HEK293 (cell line): ENCODE results near the gene PYGO2.

ENCODE experiments used
- CTCF ChIA-PET: fragments of 350-600 bp; formaldehyde crosslinking; extraction: SDS; loops from one replicate; lab custom pipeline; 2021; ENCODE audit warnings: antibody characterized with exemption; lab: Yijun Ruan, JAX
- POLR2A ChIA-PET: fragments of 300-600 bp; formaldehyde crosslinking; extraction: SDS; loops from one replicate; lab custom pipeline; 2020; ENCODE audit warnings: antibody characterized with exemption, inconsistent platforms; lab: Yijun Ruan, JAX
- H3K27ac ChIP-seq: fragments of 200-500 bp; sonication (Bioruptor generic); 2 replicates; pipeline ENCODE4 v1.5.1; 2014; ENCODE audit warnings: low read depth, low read length, control low read depth, inconsistent platforms; ENCODE audit errors: extremely low read depth
- H3K36me3 ChIP-seq, 2 experiments: fragments of 200-500 bp in 1 of 2; sonication (Bioruptor generic) in 1 of 2; 1 replicate in 1 of 2; 2 replicates in 1 of 2; pipeline ENCODE4 v1.5.1; 2014 to 2017; ENCODE audit warnings: inconsistent platforms in 2 of 2, low read length in 2 of 2; ENCODE audit not compliant: control insufficient read depth in 2 of 2, insufficient read depth in 1 of 2
- H3K4me1 ChIP-seq: fragments of 200-500 bp; sonication (Bioruptor generic); 2 replicates; pipeline ENCODE4 v1.5.1; 2014; ENCODE audit warnings: mild to moderate bottlenecking, low read length, inconsistent platforms; ENCODE audit not compliant: control insufficient read depth, insufficient read depth
- H3K4me3 ChIP-seq: 2 replicates; pipeline ENCODE4 v1.5.1; 2011; ENCODE audit warnings: low read depth, mild to moderate bottlenecking, control low read depth, low read length, moderate library complexity
- H3K9me3 ChIP-seq: fragments of 200-500 bp; sonication (Bioruptor generic); 2 replicates; pipeline ENCODE4 v1.5.1; 2014; ENCODE audit warnings: low read depth, low read length, inconsistent platforms; ENCODE audit not compliant: control insufficient read depth, insufficient read depth
- FEZF1 ChIP-seq: fragments of 450-650 bp; formaldehyde crosslinking; IDR thresholded peaks from 2 replicates; pipeline ENCODE4 v1.5.1; 2016; ENCODE audit warnings: missing biosample characterization, missing genetic modification characterization
- GFI1B ChIP-seq: fragments of 450-650 bp; formaldehyde crosslinking; IDR thresholded peaks from 2 replicates; pipeline ENCODE4 v1.5.1; 2016; ENCODE audit warnings: missing biosample characterization, missing genetic modification characterization
- GLIS2 ChIP-seq: fragments of 450-650 bp; formaldehyde crosslinking; IDR thresholded peaks from 2 replicates; pipeline ENCODE4 v1.5.1; 2016; ENCODE audit warnings: missing biosample characterization, missing genetic modification characterization
- KLF10 ChIP-seq: fragments of 450-650 bp; IDR thresholded peaks from 2 replicates; pipeline ENCODE4 v1.5.1; 2018; ENCODE audit warnings: missing biosample characterization, mild to moderate bottlenecking, missing genetic modification characterization
- SCRT1 ChIP-seq: fragments of 450-650 bp; formaldehyde crosslinking; IDR thresholded peaks from 2 replicates; pipeline ENCODE4 v1.5.1; 2016; ENCODE audit warnings: missing biosample characterization, missing genetic modification characterization, borderline replicate concordance
- SP2 ChIP-seq: fragments of 450-650 bp; formaldehyde crosslinking; IDR thresholded peaks from 2 replicates; pipeline ENCODE4 v1.5.1; 2016; ENCODE audit warnings: missing biosample characterization, missing genetic modification characterization
- SP7 ChIP-seq: fragments of 450-650 bp; formaldehyde crosslinking; IDR thresholded peaks from 2 replicates; pipeline ENCODE4 v1.5.1; 2016; ENCODE audit warnings: missing biosample characterization, missing genetic modification characterization
- WT1 ChIP-seq: fragments of 450-650 bp; formaldehyde crosslinking; IDR thresholded peaks from 2 replicates; pipeline ENCODE4 v1.5.1; 2016; ENCODE audit warnings: missing biosample characterization, missing genetic modification characterization
- ZBTB8A ChIP-seq: fragments of 450-650 bp; formaldehyde crosslinking; IDR thresholded peaks from 2 replicates; pipeline ENCODE4 v1.5.1; 2016; ENCODE audit warnings: missing biosample characterization, missing genetic modification characterization
- ZFP37 ChIP-seq: fragments of 450-650 bp; formaldehyde crosslinking; IDR thresholded peaks from 2 replicates; pipeline ENCODE4 v1.5.1; 2016; ENCODE audit warnings: missing biosample characterization, missing genetic modification characterization
- ZNF16 ChIP-seq: fragments of 450-650 bp; formaldehyde crosslinking; IDR thresholded peaks from 2 replicates; pipeline ENCODE4 v1.5.1; 2016; ENCODE audit warnings: low read depth, missing biosample characterization, missing genetic modification characterization
- ZNF174 ChIP-seq: fragments of 450-650 bp; formaldehyde crosslinking; IDR thresholded peaks from 2 replicates; pipeline ENCODE4 v1.5.0; 2017; ENCODE audit warnings: missing biosample characterization, mild to moderate bottlenecking, missing genetic modification characterization
- ZNF2 ChIP-seq: fragments of 450-650 bp; formaldehyde crosslinking; IDR thresholded peaks from 2 replicates; pipeline ENCODE4 v1.5.1; 2016; ENCODE audit warnings: missing biosample characterization, missing genetic modification characterization
- ZNF211 ChIP-seq: fragments of 450-650 bp; formaldehyde crosslinking; IDR thresholded peaks from 2 replicates; pipeline ENCODE4 v1.5.1; 2016; ENCODE audit warnings: low read depth, missing biosample characterization, missing genetic modification characterization
- ZNF221 ChIP-seq: fragments of 450-650 bp; formaldehyde crosslinking; IDR thresholded peaks from 2 replicates; pipeline ENCODE4 v1.5.1; 2017; ENCODE audit warnings: missing biosample characterization, missing genetic modification characterization, borderline replicate concordance
- ZNF23 ChIP-seq: fragments of 450-650 bp; formaldehyde crosslinking; IDR thresholded peaks from 2 replicates; pipeline ENCODE4 v1.5.1; 2016; ENCODE audit warnings: missing biosample characterization, missing genetic modification characterization, borderline replicate concordance
- ZNF335 ChIP-seq: fragments of 450-650 bp; formaldehyde crosslinking; conservative IDR thresholded peaks from 2 replicates; pipeline ENCODE4 v1.5.1; 2016; ENCODE audit warnings: missing biosample characterization, missing genetic modification characterization
- ZNF404 ChIP-seq: fragments of 450-650 bp; formaldehyde crosslinking; IDR thresholded peaks from 2 replicates; pipeline ENCODE4 v1.5.1; 2017; ENCODE audit warnings: missing biosample characterization, missing genetic modification characterization
- ZNF501 ChIP-seq: fragments of 450-650 bp; formaldehyde crosslinking; IDR thresholded peaks from 2 replicates; pipeline ENCODE4 v1.5.1; 2016; ENCODE audit warnings: missing biosample characterization, missing genetic modification characterization
- ZNF580 ChIP-seq: fragments of 450-650 bp; formaldehyde crosslinking; IDR thresholded peaks from 2 replicates; pipeline ENCODE4 v1.5.1; 2016; ENCODE audit warnings: missing biosample characterization, missing genetic modification characterization
- ZNF596 ChIP-seq: fragments of 450-650 bp; IDR thresholded peaks from 2 replicates; pipeline ENCODE4 v1.5.0; 2018; ENCODE audit warnings: missing biosample characterization, mild to moderate bottlenecking, missing genetic modification characterization, moderate library complexity
- ZNF654 ChIP-seq: fragments of 450-650 bp; formaldehyde crosslinking; IDR thresholded peaks from 2 replicates; pipeline ENCODE4 v1.5.1; 2016; ENCODE audit warnings: low read depth, missing biosample characterization, missing genetic modification characterization
- ZNF747 ChIP-seq: fragments of 450-650 bp; formaldehyde crosslinking; IDR thresholded peaks from 2 replicates; pipeline ENCODE4 v1.5.1; 2016; ENCODE audit warnings: missing biosample characterization, missing genetic modification characterization
- ZNF777 ChIP-seq: fragments of 450-650 bp; formaldehyde crosslinking; IDR thresholded peaks from 2 replicates; pipeline ENCODE4 v1.5.1; 2017; ENCODE audit warnings: missing biosample characterization, missing genetic modification characterization, borderline replicate concordance
- ZNF843 ChIP-seq: fragments of 450-650 bp; formaldehyde crosslinking; IDR thresholded peaks from 2 replicates; pipeline ENCODE4 v1.5.1; 2016; ENCODE audit warnings: missing biosample characterization, missing genetic modification characterization
- ZSCAN23 ChIP-seq: fragments of 450-650 bp; formaldehyde crosslinking; IDR thresholded peaks from 2 replicates; pipeline ENCODE4 v1.5.1; 2016; ENCODE audit warnings: missing biosample characterization, missing genetic modification characterization
- ZXDB ChIP-seq: fragments of 450-650 bp; formaldehyde crosslinking; IDR thresholded peaks from 2 replicates; pipeline ENCODE4 v1.5.1; 2016; ENCODE audit warnings: missing biosample characterization, missing genetic modification characterization
- TF ChIP-seq, protein P1 (sequence below): fragments of 450-650 bp; formaldehyde crosslinking; IDR thresholded peaks from 2 replicates; pipeline ENCODE4 v1.5.1; 2016; ENCODE audit warnings: missing biosample characterization, missing genetic modification characterization, low read depth
- TF ChIP-seq, protein P2 (sequence below): fragments of 450-650 bp; formaldehyde crosslinking; IDR thresholded peaks from 2 replicates; pipeline ENCODE4 v1.5.1; 2016; ENCODE audit warnings: missing biosample characterization, missing genetic modification characterization
- TF ChIP-seq, protein P3 (sequence below): fragments of 450-650 bp; formaldehyde crosslinking; IDR thresholded peaks from 2 replicates; pipeline ENCODE4 v1.5.1; 2016; ENCODE audit warnings: missing biosample characterization, missing genetic modification characterization

The PYGO2 gene

DNA sequence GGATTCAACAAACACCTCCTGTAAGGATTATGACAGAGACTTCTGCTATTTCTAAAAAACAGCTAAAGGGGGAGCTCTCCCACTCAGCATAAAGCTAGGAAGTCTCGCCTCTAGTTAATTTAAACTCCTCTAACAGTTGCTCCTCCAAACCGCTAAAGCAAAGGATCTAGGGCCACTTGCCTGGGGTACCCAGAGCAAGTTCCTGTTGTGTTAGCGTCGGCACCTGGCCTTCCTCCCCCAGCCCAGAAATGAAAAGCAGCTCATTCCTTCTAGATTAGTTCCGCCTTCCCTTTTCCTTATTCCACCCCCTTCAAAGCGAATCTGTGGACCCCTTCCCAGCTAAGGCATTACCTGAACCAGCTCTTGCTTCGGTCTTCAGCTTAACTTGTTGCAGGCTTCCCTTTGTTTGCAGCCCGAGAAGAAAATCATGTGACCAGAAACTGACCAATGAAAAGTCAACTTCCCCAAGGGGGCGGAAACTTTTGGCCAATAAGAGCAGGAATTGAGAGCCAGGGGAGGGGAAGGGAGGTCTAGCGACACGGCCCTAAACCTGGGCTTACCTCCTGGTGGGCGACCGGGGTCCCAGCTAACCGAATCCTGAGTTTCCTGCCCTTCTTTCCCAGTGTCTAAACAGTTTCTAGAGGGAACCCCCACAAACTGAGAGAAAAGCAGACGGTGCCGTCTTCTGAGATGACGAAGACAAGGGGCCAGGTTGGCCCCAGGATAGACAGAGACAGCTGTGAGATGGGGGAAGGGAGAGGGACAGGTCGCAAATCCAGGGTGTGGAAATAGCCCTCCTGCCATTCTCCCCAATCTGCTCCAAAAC, 5.7 kb downstream of the PYGO2 start, which contains the start of gene PBXIP1:
Gene PBXIP1, minus strand, starts transcription at position 382 of the 826 bp plus-strand sequence. CDS start 2,378 bp downstream, outside the sequence.
- H3K27ac ChIP-seq = no peak within 1 kb of the TSS
- CTCF ChIA-PET = interaction anchor here (0.6 to 3.0 kb wide), 15 partner anchors 9 to 129 kb away, joined by 3 to 10 read pairs (median 5); partner anchors contain the start of genes ADAM15, FLAD1 and PMVK
- peaks cover 3 to 25% of the 10 kb centered on the region in 2 experiments for H3K36me3 ChIP-seq
- peaks cover 5% of the 10 kb centered on the region; the same call in 1 of the 2 replicates for H3K4me1 ChIP-seq
- H3K9me3 ChIP-seq = no peaks in the 10 kb centered on the region
- peak within 1 kb of the TSS; percentile 59 for H3K4me3 ChIP-seq
- POLR2A ChIA-PET = interaction anchor here (0.6 to 3.9 kb wide), 13 partner anchors 10 to 1228 kb away, joined by 3 to 41 read pairs (median 5); partner anchors contain the start of genes ADAM15, FLAD1, INTS3 and LENEP
- TF ChIP-seq GFI1B = no peak
- TF ChIP-seq ZNF2 (tag by site-specific recombination) = no peak
- TF ChIP-seq SCRT1 = peak; percentile 99
- peak; percentile 91 for TF ChIP-seq SP2 (tag by site-specific recombination)
- TF ChIP-seq WT1 (tag by site-specific recombination) = 0 out of 2 replicates have a peak, but pooled peaks have one; percentile 23
- no peak for TF ChIP-seq ZNF747
- TF ChIP-seq, protein P1, sequence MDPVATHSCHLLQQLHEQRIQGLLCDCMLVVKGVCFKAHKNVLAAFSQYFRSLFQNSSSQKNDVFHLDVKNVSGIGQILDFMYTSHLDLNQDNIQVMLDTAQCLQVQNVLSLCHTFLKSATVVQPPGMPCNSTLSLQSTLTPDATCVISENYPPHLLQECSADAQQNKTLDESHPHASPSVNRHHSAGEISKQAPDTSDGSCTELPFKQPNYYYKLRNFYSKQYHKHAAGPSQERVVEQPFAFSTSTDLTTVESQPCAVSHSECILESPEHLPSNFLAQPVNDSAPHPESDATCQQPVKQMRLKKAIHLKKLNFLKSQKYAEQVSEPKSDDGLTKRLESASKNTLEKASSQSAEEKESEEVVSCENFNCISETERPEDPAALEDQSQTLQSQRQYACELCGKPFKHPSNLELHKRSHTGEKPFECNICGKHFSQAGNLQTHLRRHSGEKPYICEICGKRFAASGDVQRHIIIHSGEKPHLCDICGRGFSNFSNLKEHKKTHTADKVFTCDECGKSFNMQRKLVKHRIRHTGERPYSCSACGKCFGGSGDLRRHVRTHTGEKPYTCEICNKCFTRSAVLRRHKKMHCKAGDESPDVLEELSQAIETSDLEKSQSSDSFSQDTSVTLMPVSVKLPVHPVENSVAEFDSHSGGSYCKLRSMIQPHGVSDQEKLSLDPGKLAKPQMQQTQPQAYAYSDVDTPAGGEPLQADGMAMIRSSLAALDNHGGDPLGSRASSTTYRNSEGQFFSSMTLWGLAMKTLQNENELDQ (tag by site-specific recombination) = no peak
- no peak for TF ChIP-seq ZNF580
- TF ChIP-seq ZNF211 (tag by site-specific recombination) = no peak
- TF ChIP-seq, protein P2, sequence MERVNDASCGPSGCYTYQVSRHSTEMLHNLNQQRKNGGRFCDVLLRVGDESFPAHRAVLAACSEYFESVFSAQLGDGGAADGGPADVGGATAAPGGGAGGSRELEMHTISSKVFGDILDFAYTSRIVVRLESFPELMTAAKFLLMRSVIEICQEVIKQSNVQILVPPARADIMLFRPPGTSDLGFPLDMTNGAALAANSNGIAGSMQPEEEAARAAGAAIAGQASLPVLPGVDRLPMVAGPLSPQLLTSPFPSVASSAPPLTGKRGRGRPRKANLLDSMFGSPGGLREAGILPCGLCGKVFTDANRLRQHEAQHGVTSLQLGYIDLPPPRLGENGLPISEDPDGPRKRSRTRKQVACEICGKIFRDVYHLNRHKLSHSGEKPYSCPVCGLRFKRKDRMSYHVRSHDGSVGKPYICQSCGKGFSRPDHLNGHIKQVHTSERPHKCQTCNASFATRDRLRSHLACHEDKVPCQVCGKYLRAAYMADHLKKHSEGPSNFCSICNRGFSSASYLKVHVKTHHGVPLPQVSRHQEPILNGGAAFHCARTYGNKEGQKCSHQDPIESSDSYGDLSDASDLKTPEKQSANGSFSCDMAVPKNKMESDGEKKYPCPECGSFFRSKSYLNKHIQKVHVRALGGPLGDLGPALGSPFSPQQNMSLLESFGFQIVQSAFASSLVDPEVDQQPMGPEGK = peak; percentile 48; the same call in 1 of the 2 replicates
- no peak for TF ChIP-seq ZNF596
- TF ChIP-seq ZNF843 (tag by site-specific recombination) = no peak
- peak; percentile 100 for TF ChIP-seq ZNF335 (tag by site-specific recombination)
- TF ChIP-seq, protein P3, sequence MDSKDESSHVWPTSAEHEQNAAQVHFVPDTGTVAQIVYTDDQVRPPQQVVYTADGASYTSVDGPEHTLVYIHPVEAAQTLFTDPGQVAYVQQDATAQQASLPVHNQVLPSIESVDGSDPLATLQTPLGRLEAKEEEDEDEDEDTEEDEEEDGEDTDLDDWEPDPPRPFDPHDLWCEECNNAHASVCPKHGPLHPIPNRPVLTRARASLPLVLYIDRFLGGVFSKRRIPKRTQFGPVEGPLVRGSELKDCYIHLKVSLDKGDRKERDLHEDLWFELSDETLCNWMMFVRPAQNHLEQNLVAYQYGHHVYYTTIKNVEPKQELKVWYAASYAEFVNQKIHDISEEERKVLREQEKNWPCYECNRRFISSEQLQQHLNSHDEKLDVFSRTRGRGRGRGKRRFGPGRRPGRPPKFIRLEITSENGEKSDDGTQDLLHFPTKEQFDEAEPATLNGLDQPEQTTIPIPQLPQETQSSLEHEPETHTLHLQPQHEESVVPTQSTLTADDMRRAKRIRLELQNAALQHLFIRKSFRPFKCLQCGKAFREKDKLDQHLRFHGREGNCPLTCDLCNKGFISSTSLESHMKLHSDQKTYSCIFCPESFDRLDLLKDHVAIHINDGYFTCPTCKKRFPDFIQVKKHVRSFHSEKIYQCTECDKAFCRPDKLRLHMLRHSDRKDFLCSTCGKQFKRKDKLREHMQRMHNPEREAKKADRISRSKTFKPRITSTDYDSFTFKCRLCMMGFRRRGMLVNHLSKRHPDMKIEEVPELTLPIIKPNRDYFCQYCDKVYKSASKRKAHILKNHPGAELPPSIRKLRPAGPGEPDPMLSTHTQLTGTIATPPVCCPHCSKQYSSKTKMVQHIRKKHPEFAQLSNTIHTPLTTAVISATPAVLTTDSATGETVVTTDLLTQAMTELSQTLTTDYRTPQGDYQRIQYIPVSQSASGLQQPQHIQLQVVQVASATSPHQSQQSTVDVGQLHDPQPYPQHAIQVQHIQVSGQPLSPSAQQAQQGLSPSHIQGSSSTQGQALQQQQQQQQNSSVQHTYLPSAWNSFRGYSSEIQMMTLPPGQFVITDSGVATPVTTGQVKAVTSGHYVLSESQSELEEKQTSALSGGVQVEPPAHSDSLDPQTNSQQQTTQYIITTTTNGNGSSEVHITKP (tag by site-specific recombination) = peak; percentile 76
- TF ChIP-seq ZNF23 (tag by site-specific recombination) = no peak
- TF ChIP-seq ZNF174 = no peak
- no peak for TF ChIP-seq ZNF777
- TF ChIP-seq ZXDB (tag by site-specific recombination) = 0 out of 2 replicates have a peak, but pooled peaks have one; percentile 29
- TF ChIP-seq KLF10 (tag by site-specific recombination) = peak; percentile 37; the same call in 1 of the 2 replicates
- peak; percentile 12; the same call in 1 of the 2 replicates for TF ChIP-seq ZNF654 (tag by site-specific recombination)
- TF ChIP-seq ZNF221 (tag by site-specific recombination) = no peak
- TF ChIP-seq ZSCAN23 = no peak
- 0 out of 2 replicates have a peak, but pooled peaks have one; percentile 1 for TF ChIP-seq SP7 (tag by site-specific recombination)
- TF ChIP-seq ZNF16 = no peak
- no peak for TF ChIP-seq ZFP37
- no peak for TF ChIP-seq ZNF501 (tag by site-specific recombination)
- peak; percentile 75 for TF ChIP-seq GLIS2 (tag by site-specific recombination)
- no peak for TF ChIP-seq ZNF404
- peak; percentile 13; the same call in 1 of the 2 replicates for TF ChIP-seq ZBTB8A (tag by site-specific recombination)
- TF ChIP-seq FEZF1 = no peak
